ENCODE results near the gene MRPL28. TPM values are rescaled to one million over a fixed set of nuclear protein-coding genes. Genes with fewer than 3 reads are reported as not detected.

MRPL28 gene
- total and polyA plus RNA-seq, 7 experiments from 2014 or later = 21.9 to 86.2 (median 31.4) TPM

DNA sequence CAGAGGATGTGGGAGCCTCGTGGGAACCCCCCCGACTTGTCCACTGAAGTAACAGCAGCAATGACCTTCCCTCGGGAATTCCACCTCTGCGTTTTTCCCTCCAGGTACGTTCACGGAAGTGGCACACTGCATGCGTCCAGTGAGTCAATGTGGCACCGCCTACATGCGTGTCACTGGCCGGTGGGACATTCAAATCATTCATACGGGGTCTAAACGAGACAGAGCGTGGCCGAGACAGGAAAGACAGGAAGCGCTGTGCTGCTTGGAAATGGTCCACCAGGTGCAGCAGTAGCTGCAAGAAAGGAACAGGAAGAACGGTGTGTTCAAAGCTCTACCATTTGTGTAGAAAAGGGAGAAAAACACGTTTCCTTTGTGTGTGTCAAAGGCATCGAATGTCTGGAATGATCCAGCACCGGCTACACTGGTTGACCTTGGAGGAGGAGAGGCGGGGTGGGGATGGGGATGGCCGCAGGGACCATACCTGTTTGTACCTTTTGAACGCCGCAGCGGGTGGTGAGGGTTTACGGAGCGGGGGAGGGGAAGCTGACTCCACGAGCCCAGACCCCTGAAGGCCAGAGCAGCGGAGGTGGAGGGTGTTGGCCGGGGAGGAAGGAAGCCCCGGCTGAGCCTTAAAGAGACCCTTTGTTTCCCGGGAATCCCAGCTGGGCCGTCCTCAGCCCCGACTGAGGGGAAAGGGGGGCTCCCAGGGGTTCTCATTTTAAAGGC, 13.2 kb upstream of the MRPL28 start:
- peaks cover 7 to 32% (median 20%) of the 10 kb centered on the region in 7 donors for H3K4me1 Mint-ChIP-seq
- POLR2A ChIA-PET = interaction anchor here (0.7 to 7.7 kb wide), 7 partner anchors 10 to 306 kb away, joined by 3 to 120 read pairs (median 4); partner anchors contain the start of genes AXIN1, DECR2, MRPL28 and NME4
- peaks cover 0 to 3% (median 0%) of the 10 kb centered on the region in 5 donors for H3K36me3 Mint-ChIP-seq
- intact Hi-C loops (cut with micrococcal nuclease) = loop anchor here (2.0 to 10.0 kb wide), 3 partner anchors 17 to 204 kb away; partner anchors contain the start of gene DECR2 (in 1 of the 2)
- CTCF ChIA-PET = interaction anchor here (1.2 to 2.3 kb wide), 3 partner anchors 12 to 25 kb away, joined by 3 to 10 read pairs (median 7); partner anchors contain the start of gene MRPL28
- Histone ChIP-seq H3K36me3 (ENCODE audit: control insufficient read depth in 2 of 3, insufficient read depth in 3 of 3, low read length in 3 of 3) (peaks cover 0 to 4% (median 0%) of the 10 kb centered on the region in 3 experiments), H3K4me1 (ENCODE audit: control insufficient read depth in 2 of 2, insufficient read depth in 2 of 2, low read length in 2 of 2) (peaks cover 18 to 23% of the 10 kb centered on the region in 2 donors), H3K4me3 (ENCODE audit: low read length) (peak overlapping the region; percentile 79), H3K27ac (ENCODE audit: low read depth, low read length) (peak overlapping the region; percentile 76), H3K27me3 (ENCODE audit: control insufficient read depth in 2 of 2, insufficient read depth in 2 of 2, low read length in 2 of 2) (no peaks in the 10 kb centered on the region), H3K9me3 (ENCODE audit: control insufficient read depth in 2 of 3, low read length in 3 of 3) (no peaks in the 10 kb centered on the region)
- peaks cover 0 to 11% (median 0%) of the 10 kb centered on the region in 5 donors for H3K27me3 Mint-ChIP-seq
- DNase-seq (peak in 7 of 9 donors; percentile 48 to 68 (median 59)), ATAC-seq (peak; percentile 27)
- H3K27ac Mint-ChIP-seq = peak overlapping the region; percentile 39 to 96 (median 84)
- peak overlapping the region; percentile 80 to 97 (median 88) for H3K4me3 Mint-ChIP-seq
- H3K9me3 Mint-ChIP-seq = no peaks in the 10 kb centered on the region

DNA sequence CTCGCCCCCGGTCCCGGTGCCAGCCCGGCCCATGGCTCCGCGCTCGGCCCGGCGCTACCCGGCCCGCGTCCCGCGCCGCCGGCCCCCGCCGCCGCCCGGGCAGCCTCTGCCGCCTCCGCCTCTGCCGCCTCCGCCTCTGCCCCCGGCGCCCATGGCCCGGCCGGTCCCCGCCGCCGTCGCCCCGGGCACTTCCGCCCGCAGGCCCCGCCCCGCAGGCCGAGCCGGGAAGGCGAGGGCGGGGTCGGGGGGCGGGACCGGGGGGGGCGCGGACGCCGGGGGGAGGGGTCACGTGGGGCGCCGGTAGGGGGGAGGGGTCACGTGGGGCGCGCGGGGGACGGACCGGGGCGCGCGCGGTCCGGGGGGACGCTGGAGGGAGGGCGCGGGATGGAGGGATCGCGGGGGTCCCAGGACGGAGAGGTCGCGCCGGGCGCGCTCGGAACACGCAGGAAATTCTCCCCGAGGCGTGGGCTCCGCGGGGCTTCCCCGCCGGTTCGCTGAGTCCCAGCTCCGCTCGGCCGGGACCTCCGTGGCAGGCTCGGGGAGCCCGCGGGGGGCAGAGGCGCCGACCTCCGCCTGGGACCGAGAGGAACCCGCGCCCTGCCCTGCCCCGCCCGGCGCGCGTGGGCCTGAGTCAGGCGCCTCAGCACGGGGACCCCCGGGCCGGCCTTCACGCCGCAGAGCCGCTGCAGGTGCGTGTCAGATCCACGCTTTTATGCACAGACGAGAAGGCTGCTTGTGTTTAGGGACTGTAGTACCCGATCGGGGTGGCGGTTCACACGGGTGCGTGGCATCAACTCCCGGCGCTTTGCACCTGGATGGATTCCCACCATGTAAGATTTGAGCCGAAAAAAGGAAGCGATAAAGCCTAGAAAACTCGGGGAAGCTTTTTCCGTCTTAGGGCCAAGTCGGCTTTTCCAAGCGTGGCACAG, 11.7 kb upstream of the MRPL28 start, which contains the start of gene PGAP6:
Gene PGAP6, minus strand, starts transcription at position 190 of the 929 bp plus-strand sequence. Its CDS starts 157 bp downstream, at position 33.
- peak; percentile 36 to 83 (median 51) for DNase-seq
- Mint-ChIP-seq H3K27me3 (peaks cover 0 to 11% (median 0%) of the 10 kb centered on the region in 5 donors), H3K4me3 (peak within 1 kb of the TSS; percentile 85 to 97 (median 90)), H3K27ac (peak within 1 kb of the TSS; percentile 58 to 98 (median 90)), H3K4me1 (peaks cover 7 to 32% (median 21%) of the 10 kb centered on the region in 7 donors), H3K36me3 (peaks cover 0 to 3% (median 0%) of the 10 kb centered on the region in 5 donors), H3K9me3 (no peaks in the 10 kb centered on the region)
- H3K9me3 ChIP-seq (ENCODE audit: control insufficient read depth in 2 of 3, low read length in 3 of 3) = no peaks in the 10 kb centered on the region
- H3K27me3 ChIP-seq (ENCODE audit: control insufficient read depth in 2 of 2, insufficient read depth in 2 of 2, low read length in 2 of 2) = no peaks in the 10 kb centered on the region
- peak; percentile 83 for ATAC-seq
- peaks cover 0 to 12% (median under 1%) of the 10 kb centered on the region in 3 experiments for H3K36me3 ChIP-seq (ENCODE audit: control insufficient read depth in 2 of 3, insufficient read depth in 3 of 3, low read length in 3 of 3)
- H3K4me1 ChIP-seq (ENCODE audit: control insufficient read depth in 2 of 2, insufficient read depth in 2 of 2, low read length in 2 of 2) = peaks cover 18 to 23% of the 10 kb centered on the region in 2 donors
- peak within 1 kb of the TSS; percentile 81 for H3K27ac ChIP-seq (ENCODE audit: low read depth, low read length)
- peak within 1 kb of the TSS; percentile 79 for H3K4me3 ChIP-seq (ENCODE audit: low read length)
- POLR2A ChIA-PET = interaction anchor here (0.5 to 7.7 kb wide), 10 partner anchors 11 to 1823 kb away, joined by 3 to 120 read pairs (median 4); partner anchors contain the start of genes AXIN1, DECR2, FAM234A and MLST8
- intact Hi-C loops (cut with micrococcal nuclease) = loop anchor here (1.0 to 10.0 kb wide), 8 partner anchors 12 to 205 kb away; partner anchors contain the start of genes DECR2 (in 2 of the 2), MRPL28 (in 1 of the 2), NME4 (in 1 of the 2) and RAB11FIP3 (in 1 of the 2)
- CTCF ChIA-PET = interaction anchor here (0.7 to 2.3 kb wide), 3 partner anchors 11 to 27 kb away, joined by 3 to 10 read pairs (median 3); partner anchors contain the start of gene MRPL28

DNA sequence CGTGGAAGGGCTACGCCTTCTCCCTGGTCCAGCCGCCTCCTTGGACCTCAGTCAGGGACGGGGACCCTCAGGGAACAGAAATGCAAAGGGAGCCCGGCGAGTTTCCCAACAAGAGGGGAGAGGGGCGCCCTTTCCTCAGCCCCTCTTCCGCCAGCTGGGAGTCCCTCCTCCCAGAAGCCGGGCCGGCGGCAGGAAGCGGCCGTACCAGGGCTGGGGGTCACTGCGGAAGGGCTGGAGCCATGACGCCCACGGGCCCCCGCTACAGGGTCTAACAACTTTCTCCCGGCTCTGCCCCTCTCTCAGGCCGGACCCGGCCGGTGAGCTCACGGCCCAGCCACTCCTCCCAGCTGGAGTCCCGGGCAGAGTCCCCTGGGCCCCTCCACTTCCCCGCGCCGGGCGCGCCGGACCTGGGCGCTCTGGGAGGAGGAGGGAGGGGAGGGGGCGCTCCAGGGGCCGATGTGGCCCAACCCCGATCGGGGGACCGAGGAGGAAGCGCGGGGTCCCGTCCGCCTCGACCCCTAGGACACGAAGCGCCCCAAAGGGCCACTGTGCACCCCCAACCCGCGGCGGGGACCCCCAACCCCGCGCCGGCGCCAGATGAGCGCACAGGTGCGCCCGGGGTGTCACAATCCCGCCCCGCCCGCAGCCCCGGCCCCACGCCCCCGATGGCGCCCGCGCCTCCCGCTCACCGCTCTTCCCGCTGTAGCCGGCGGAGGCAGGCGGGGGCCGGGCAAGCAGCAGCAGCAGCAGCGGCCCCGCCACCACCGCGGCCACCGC, 10.9 kb upstream of the MRPL28 start:
- H3K4me1 ChIP-seq (ENCODE audit: control insufficient read depth in 2 of 2, insufficient read depth in 2 of 2, low read length in 2 of 2) = peaks cover 18 to 23% of the 10 kb centered on the region in 2 donors
- H3K4me3 Mint-ChIP-seq = peak overlapping the region; percentile 62 to 97 (median 82)
- H3K9me3 Mint-ChIP-seq = no peaks in the 10 kb centered on the region
- POLR2A ChIA-PET = interaction anchor here (0.7 to 7.7 kb wide), 5 partner anchors 10 to 146 kb away, joined by 3 to 120 read pairs (median 10); partner anchors contain the start of genes DECR2, FAM234A, MRPL28 and NME4
- H3K27me3 Mint-ChIP-seq = peaks cover 0 to 11% (median 0%) of the 10 kb centered on the region in 5 donors
- intact Hi-C loops (cut with micrococcal nuclease) = loop anchor here (1.0 to 10.0 kb wide), 3 partner anchors 11 to 206 kb away; partner anchors contain the start of gene MRPL28 (in 1 of the 2)
- CTCF ChIA-PET = interaction anchor here (0.7 to 2.3 kb wide), 3 partner anchors 10 to 21 kb away, joined by 3 to 10 read pairs (median 4); partner anchors contain the start of genes DECR2 and MRPL28
- peaks cover 0 to 3% (median 0%) of the 10 kb centered on the region in 5 donors for H3K36me3 Mint-ChIP-seq
- no peaks in the 10 kb centered on the region for H3K27me3 ChIP-seq (ENCODE audit: control insufficient read depth in 2 of 2, insufficient read depth in 2 of 2, low read length in 2 of 2)
- H3K27ac ChIP-seq (ENCODE audit: low read depth, low read length) = peak overlapping the region; percentile 81
- peak; percentile 43 for ATAC-seq
- peak overlapping the region; percentile 61 for H3K4me3 ChIP-seq (ENCODE audit: low read length)
- peaks cover 7 to 29% (median 21%) of the 10 kb centered on the region in 7 donors for H3K4me1 Mint-ChIP-seq
- no peaks in the 10 kb centered on the region for H3K9me3 ChIP-seq (ENCODE audit: control insufficient read depth in 2 of 3, low read length in 3 of 3)
- H3K27ac Mint-ChIP-seq = peak overlapping the region in 5 of 9 donors; percentile 59 to 98 (median 90)
- H3K36me3 ChIP-seq (ENCODE audit: control insufficient read depth in 2 of 3, insufficient read depth in 3 of 3, low read length in 3 of 3) = peaks cover 0 to 21% (median 4%) of the 10 kb centered on the region in 3 experiments
- DNase-seq = peak in 3 of 9 donors; percentile 33 to 46 (median 39)

- intact Hi-C loops (cut with micrococcal nuclease) = loop anchor here (1.0 to 10.0 kb wide), 3 partner anchors 10 to 207 kb away; partner anchors contain the start of gene MRPL28 (in 2 of the 2)
- H3K4me3 Mint-ChIP-seq = peak overlapping the region; percentile 63 to 97 (median 86)
- ChIA-PET POLR2A (interaction anchor here (0.7 to 7.7 kb wide), 6 partner anchors 9 to 1584 kb away, joined by 3 to 120 read pairs (median 8); partner anchors contain the start of genes DECR2, FAM234A, MRPL28 and NME4), CTCF (interaction anchor here (0.7 to 0.9 kb wide), 2 partner anchors 18 to 21 kb away, joined by 3 to 4 read pairs; partner anchors contain the start of gene DECR2)
- Histone ChIP-seq H3K4me1 (ENCODE audit: control insufficient read depth in 2 of 2, insufficient read depth in 2 of 2, low read length in 2 of 2) (peaks cover 18 to 23% of the 10 kb centered on the region in 2 donors), H3K36me3 (ENCODE audit: control insufficient read depth in 2 of 3, insufficient read depth in 3 of 3, low read length in 3 of 3) (peaks cover 0 to 26% (median 4%) of the 10 kb centered on the region in 3 experiments), H3K27me3 (ENCODE audit: control insufficient read depth in 2 of 2, insufficient read depth in 2 of 2, low read length in 2 of 2) (no peaks in the 10 kb centered on the region), H3K9me3 (ENCODE audit: control insufficient read depth in 2 of 3, low read length in 3 of 3) (no peaks in the 10 kb centered on the region), H3K27ac (ENCODE audit: low read depth, low read length) (peak overlapping the region; percentile 81), H3K4me3 (ENCODE audit: low read length) (peak overlapping the region; percentile 61)
- H3K27ac Mint-ChIP-seq = peak overlapping the region in 7 of 9 donors; percentile 90 to 98 (median 97)
- peaks cover 0 to 3% (median 0%) of the 10 kb centered on the region in 5 donors for H3K36me3 Mint-ChIP-seq
- peaks cover 0 to 11% (median 0%) of the 10 kb centered on the region in 5 donors for H3K27me3 Mint-ChIP-seq
- DNase-seq (no peak), ATAC-seq (no peak)
- H3K9me3 Mint-ChIP-seq = no peaks in the 10 kb centered on the region
- peaks cover 7 to 29% (median 21%) of the 10 kb centered on the region in 7 donors for H3K4me1 Mint-ChIP-seq
These were observed 10.3 kb upstream of the MRPL28 start for GRCh38 chr16:380762-381011.
